Skin of body (tissue), 2 donors: ENCODE data around the gene UPK3BL1. TPM values are rescaled to one million over a fixed set of nuclear protein-coding genes. Genes with fewer than 3 reads are reported as not detected.

Experiments used
- small RNA-seq: library from RNA; depleted of rRNA; stranded (forward); fragments of <200 nt; gene quantifications from one replicate; pipeline ENCODE3, GENCODE V24; 2014; ENCODE audit warnings: low replicate concordance
- total RNA-seq: library from RNA; depleted of rRNA; stranded (reverse); fragments of >200 nt; gene quantifications from one replicate; pipeline ENCODE4 v1.2.3, GENCODE V29; 2014

Gene UPK3BL1
- total RNA-seq, 1 donor from 2014 or later, result 37.9 TPM

Small RNAs within 50 kb of the gene (small RNA-seq; reads per million reads assigned to genes)
- gene AC105052.3, result not detected
- gene UPK3BL1, result not detected

Other genes with a start within 250 kb of the UPK3BL1 start
- gene PRKRIP1, start 246.4 kb downstream of the UPK3BL1 start, total RNA-seq, result 18.0 TPM
- gene ORAI2, start 209.2 kb downstream of the UPK3BL1 start, total RNA-seq, result 5.2 TPM
- 7.1 TPM for gene ALKBH4, start 177.9 kb downstream of the UPK3BL1 start, total RNA-seq
- 8.0 TPM for gene LRWD1, start 177.8 kb downstream of the UPK3BL1 start, total RNA-seq
- 12.4 TPM for gene POLR2J, start 163.9 kb downstream of the UPK3BL1 start, total RNA-seq
- gene RASA4B, start 125.0 kb downstream of the UPK3BL1 start, total RNA-seq, result 6.7 TPM
- 16.2 TPM for gene UPK3BL2, start 99.1 kb downstream of the UPK3BL1 start, total RNA-seq
- not detected for gene SPDYE2, start 91.6 kb downstream of the UPK3BL1 start, total RNA-seq
- gene POLR2J3, start 70.2 kb downstream of the UPK3BL1 start, total RNA-seq, result 27.6 TPM
- 26.5 TPM for gene RASA4, start 26.0 kb downstream of the UPK3BL1 start, total RNA-seq
- not detected for gene SPDYE2B, start 7.5 kb upstream of the UPK3BL1 start, total RNA-seq
- 3.6 TPM for gene POLR2J2, start 28.9 kb upstream of the UPK3BL1 start, total RNA-seq
- gene FAM185A, start 106.2 kb upstream of the UPK3BL1 start, total RNA-seq, result 11.0 TPM